ENCODE results near the gene NUBP1. TPM values are rescaled to one million over a fixed set of nuclear protein-coding genes. Genes with fewer than 3 reads are reported as not detected.
"Not testable (repeated sequence)": the region's sequence is repeated elsewhere in the genome, so short reads cannot be mapped to it uniquely, and the experiment has no call there.

Gene NUBP1
- polyA plus RNA-seq, 1 donor (not counting 4 experiments of a cell fraction or from before 2014, with no cell fraction given): 22.2 TPM

DNA sequence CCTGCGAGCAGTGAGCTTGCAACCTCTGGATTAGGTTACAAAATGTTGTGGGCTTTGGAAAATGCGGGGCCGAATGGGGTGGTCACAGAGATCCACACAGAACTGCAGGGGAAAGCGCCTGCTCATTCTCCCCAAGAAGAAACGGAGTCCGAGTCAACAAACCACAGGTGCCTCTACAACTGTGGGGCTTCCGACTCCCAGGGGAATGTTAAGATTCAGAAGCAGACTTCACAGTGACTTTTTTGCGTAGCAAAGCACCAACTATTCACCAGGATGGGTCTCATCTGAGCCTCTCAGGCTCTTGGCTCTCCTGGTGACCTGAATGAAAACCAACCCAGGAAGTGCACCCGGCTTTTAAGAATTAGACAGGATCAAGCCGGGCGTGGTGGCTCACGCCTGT lies 33.7 kb downstream of the NUBP1 start:
- dilution Hi-C loops (cut with MboI; ENCODE audit: extremely low pct_ligation_motif_present, low sequenced_read_pairs): no loop called here
- no peaks in the 10 kb centered on the region for H3K9me1 ChIP-seq (ENCODE audit: control insufficient read depth, extremely low read depth, insufficient read depth, low read length)
- H4K20me1 ChIP-seq (ENCODE audit: control insufficient read depth, extremely low read depth, insufficient read depth, low read length): no peaks in the 10 kb centered on the region
- TF ChIP-seq, protein P1, sequence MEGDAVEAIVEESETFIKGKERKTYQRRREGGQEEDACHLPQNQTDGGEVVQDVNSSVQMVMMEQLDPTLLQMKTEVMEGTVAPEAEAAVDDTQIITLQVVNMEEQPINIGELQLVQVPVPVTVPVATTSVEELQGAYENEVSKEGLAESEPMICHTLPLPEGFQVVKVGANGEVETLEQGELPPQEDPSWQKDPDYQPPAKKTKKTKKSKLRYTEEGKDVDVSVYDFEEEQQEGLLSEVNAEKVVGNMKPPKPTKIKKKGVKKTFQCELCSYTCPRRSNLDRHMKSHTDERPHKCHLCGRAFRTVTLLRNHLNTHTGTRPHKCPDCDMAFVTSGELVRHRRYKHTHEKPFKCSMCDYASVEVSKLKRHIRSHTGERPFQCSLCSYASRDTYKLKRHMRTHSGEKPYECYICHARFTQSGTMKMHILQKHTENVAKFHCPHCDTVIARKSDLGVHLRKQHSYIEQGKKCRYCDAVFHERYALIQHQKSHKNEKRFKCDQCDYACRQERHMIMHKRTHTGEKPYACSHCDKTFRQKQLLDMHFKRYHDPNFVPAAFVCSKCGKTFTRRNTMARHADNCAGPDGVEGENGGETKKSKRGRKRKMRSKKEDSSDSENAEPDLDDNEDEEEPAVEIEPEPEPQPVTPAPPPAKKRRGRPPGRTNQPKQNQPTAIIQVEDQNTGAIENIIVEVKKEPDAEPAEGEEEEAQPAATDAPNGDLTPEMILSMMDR (optimal IDR thresholded peaks at IDR 0.05 in 1 of 3, IDR thresholded peaks at IDR 0.05 in 1 of 3, conservative IDR thresholded peaks at IDR 0.05 in 1 of 3; ENCODE audit: extremely low read depth in 1 of 3, insufficient read depth in 2 of 3, low read length in 3 of 3): no peak
- TF ChIP-seq EZH2 (IDR thresholded peaks at IDR 0.05; ENCODE audit: low read length): no peak
- H3K9me3 ChIP-seq (ENCODE audit: control insufficient read depth, low read depth, low read length): no peaks in the 10 kb centered on the region
- no peak overlapping the region for H2AFZ ChIP-seq (ENCODE audit: control insufficient read depth, low read length)
- H3K36me3 ChIP-seq (ENCODE audit: control insufficient read depth in 2 of 2, extremely low read depth in 1 of 2, insufficient read depth in 2 of 2, low read length in 2 of 2): no peaks in the 10 kb centered on the region
- no peaks in the 10 kb centered on the region for H3K79me2 ChIP-seq (ENCODE audit: control insufficient read depth, insufficient read depth, low read length)
- no peaks in the 10 kb centered on the region for H3K27me3 ChIP-seq (ENCODE audit: control insufficient read depth, extremely low read depth, insufficient read depth, low read length)
- no peaks in the 10 kb centered on the region for H3K4me1 ChIP-seq (ENCODE audit: control insufficient read depth, extremely low read depth, insufficient read depth, low read length)
- H3K4me2 ChIP-seq (ENCODE audit: control insufficient read depth, extremely low read depth, insufficient read depth, low read depth, low read length): no peak overlapping the region
- H3K4me3 ChIP-seq (ENCODE audit: control insufficient read depth in 2 of 3, extremely low read depth in 1 of 3, insufficient read depth in 2 of 3, low read depth in 1 of 3, low read length in 3 of 3): no peak overlapping the region
- no peak overlapping the region for H3K9ac ChIP-seq (ENCODE audit: control insufficient read depth, extremely low read depth, insufficient read depth, low read length)
- no peak overlapping the region for H3K27ac ChIP-seq (ENCODE audit: control insufficient read depth, insufficient read depth, low read length)
- DNase-seq (ENCODE audit: low read depth, low spot score) (no peak), FAIRE-seq (no peak)

DNA sequence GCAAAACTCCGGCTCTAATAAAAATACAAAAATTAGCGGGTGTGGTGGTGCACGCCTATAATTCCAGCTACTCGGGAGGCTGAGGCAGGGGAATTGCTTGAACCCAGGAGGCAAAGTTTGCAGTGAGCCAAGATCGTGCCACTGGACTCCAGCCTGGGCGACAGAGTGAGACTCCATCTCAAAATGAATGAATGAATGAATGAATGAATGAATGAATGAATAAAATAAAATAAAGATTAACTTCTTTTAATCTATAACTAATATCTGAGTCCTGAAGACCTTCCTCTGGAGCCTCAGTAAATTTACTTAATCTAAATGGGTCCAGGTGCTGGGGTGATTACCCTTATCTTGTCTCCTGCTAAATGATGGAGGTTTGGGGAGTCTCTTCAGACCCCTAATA lies 36.3 kb downstream of the NUBP1 start:
- DNase-seq (ENCODE audit: low read depth, low spot score); H4K20me1 ChIP-seq (ENCODE audit: control insufficient read depth, extremely low read depth, insufficient read depth, low read length); H3K4me1 ChIP-seq (ENCODE audit: control insufficient read depth, extremely low read depth, insufficient read depth, low read length); FAIRE-seq; H3K36me3 ChIP-seq (ENCODE audit: control insufficient read depth in 2 of 2, extremely low read depth in 1 of 2, insufficient read depth in 2 of 2, low read length in 2 of 2); H3K9me1 ChIP-seq (ENCODE audit: control insufficient read depth, extremely low read depth, insufficient read depth, low read length); H3K4me2 ChIP-seq (ENCODE audit: control insufficient read depth, extremely low read depth, insufficient read depth, low read depth, low read length); H3K9me3 ChIP-seq (ENCODE audit: control insufficient read depth, low read depth, low read length); dilution Hi-C loops (cut with MboI; ENCODE audit: extremely low pct_ligation_motif_present, low sequenced_read_pairs); H2AFZ ChIP-seq (ENCODE audit: control insufficient read depth, low read length); H3K27ac ChIP-seq (ENCODE audit: control insufficient read depth, insufficient read depth, low read length); H3K4me3 ChIP-seq (ENCODE audit: control insufficient read depth in 2 of 3, extremely low read depth in 1 of 3, insufficient read depth in 2 of 3, low read depth in 1 of 3, low read length in 3 of 3); H3K79me2 ChIP-seq (ENCODE audit: control insufficient read depth, insufficient read depth, low read length); H3K27me3 ChIP-seq (ENCODE audit: control insufficient read depth, extremely low read depth, insufficient read depth, low read length); H3K9ac ChIP-seq (ENCODE audit: control insufficient read depth, extremely low read depth, insufficient read depth, low read length): not testable (repeated sequence)

DNA sequence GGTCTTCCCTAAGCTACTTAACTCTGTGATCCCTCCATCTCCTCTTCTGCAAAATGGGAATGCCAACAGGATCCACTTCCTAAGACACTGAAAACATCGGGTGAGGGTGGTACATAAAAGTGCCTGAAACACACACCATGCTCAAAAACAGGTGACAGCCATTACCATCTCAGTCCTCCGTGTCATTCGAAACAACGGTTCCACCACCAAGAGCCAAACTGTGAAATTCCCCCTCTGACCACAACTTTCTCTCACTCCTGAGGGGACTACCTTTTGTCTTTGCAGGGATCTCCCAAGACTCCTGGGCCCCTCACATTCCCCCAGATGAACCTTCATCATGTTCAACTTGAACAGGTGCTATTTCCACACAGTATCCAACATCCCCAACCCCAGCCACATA lies 37.0 kb downstream of the NUBP1 start:
- no peaks in the 10 kb centered on the region for H3K4me1 ChIP-seq (ENCODE audit: control insufficient read depth, extremely low read depth, insufficient read depth, low read length)
- no peak overlapping the region for H3K9ac ChIP-seq (ENCODE audit: control insufficient read depth, extremely low read depth, insufficient read depth, low read length)
- DNase-seq (ENCODE audit: low read depth, low spot score): no peak
- H3K79me2 ChIP-seq (ENCODE audit: control insufficient read depth, insufficient read depth, low read length): no peaks in the 10 kb centered on the region
- H3K9me1 ChIP-seq (ENCODE audit: control insufficient read depth, extremely low read depth, insufficient read depth, low read length): no peaks in the 10 kb centered on the region
- H3K36me3 ChIP-seq (ENCODE audit: control insufficient read depth in 2 of 2, extremely low read depth in 1 of 2, insufficient read depth in 2 of 2, low read length in 2 of 2): no peaks in the 10 kb centered on the region
- H3K4me3 ChIP-seq (ENCODE audit: control insufficient read depth in 2 of 3, extremely low read depth in 1 of 3, insufficient read depth in 2 of 3, low read depth in 1 of 3, low read length in 3 of 3): no peak overlapping the region
- no peak overlapping the region for H3K4me2 ChIP-seq (ENCODE audit: control insufficient read depth, extremely low read depth, insufficient read depth, low read depth, low read length)
- no peaks in the 10 kb centered on the region for H3K27me3 ChIP-seq (ENCODE audit: control insufficient read depth, extremely low read depth, insufficient read depth, low read length)
- H3K27ac ChIP-seq (ENCODE audit: control insufficient read depth, insufficient read depth, low read length): no peak overlapping the region
- no peaks in the 10 kb centered on the region for H3K9me3 ChIP-seq (ENCODE audit: control insufficient read depth, low read depth, low read length)
- H4K20me1 ChIP-seq (ENCODE audit: control insufficient read depth, extremely low read depth, insufficient read depth, low read length): no peaks in the 10 kb centered on the region
- FAIRE-seq: no peak
- dilution Hi-C loops (cut with MboI; ENCODE audit: extremely low pct_ligation_motif_present, low sequenced_read_pairs): no loop called here
- no peak overlapping the region for H2AFZ ChIP-seq (ENCODE audit: control insufficient read depth, low read length)
- no peak for TF ChIP-seq EZH2 (IDR thresholded peaks at IDR 0.05; ENCODE audit: low read length)
- TF ChIP-seq, protein P1 (optimal IDR thresholded peaks at IDR 0.05 in 1 of 3, IDR thresholded peaks at IDR 0.05 in 1 of 3, conservative IDR thresholded peaks at IDR 0.05 in 1 of 3; ENCODE audit: extremely low read depth in 1 of 3, insufficient read depth in 2 of 3, low read length in 3 of 3): no peak
